ENCODE data around the gene RMI2. TPM values are rescaled to one million over a fixed set of nuclear protein-coding genes. Genes with fewer than 3 reads are reported as not detected.
A peak's percentile ranks its signal among the peaks of the same experiment; 100 is the strongest.

The RMI2 gene
- total RNA-seq, 6 donors from 2014 or later: 2.6 to 6.3 (median 2.7) TPM

- H3K9me3 ChIP-seq: no peaks in the 10 kb centered on the region
- H3K27me3 ChIP-seq: no peaks in the 10 kb centered on the region
- H3K27ac ChIP-seq: no peak overlapping the region
- 64 to 65% methylated on average over 5 of the region's 5 CpGs for WGBS, 2 donors
- DNase-seq (no peak), ATAC-seq (ENCODE audit: low FRiP score in 2 of 2) (no peak)
- TF ChIP-seq EP300 (IDR thresholded peaks at IDR 0.05): no peak
- TF ChIP-seq POLR2AphosphoS5 (IDR thresholded peaks at IDR 0.05): no peak
- TF ChIP-seq CTCF (IDR thresholded peaks at IDR 0.05): no peak
- no peak for TF ChIP-seq POLR2A (IDR thresholded peaks at IDR 0.05)
- H3K4me1 ChIP-seq: peaks cover 6 to 20% (median 9%) of the 10 kb centered on the region in 4 donors
- H3K36me3 ChIP-seq: no peaks in the 10 kb centered on the region
- H3K4me3 ChIP-seq: no peak overlapping the region
Observed at GRCh38 chr16:11342021-11342855, 3.0 kb upstream of the RMI2 start.

DNA sequence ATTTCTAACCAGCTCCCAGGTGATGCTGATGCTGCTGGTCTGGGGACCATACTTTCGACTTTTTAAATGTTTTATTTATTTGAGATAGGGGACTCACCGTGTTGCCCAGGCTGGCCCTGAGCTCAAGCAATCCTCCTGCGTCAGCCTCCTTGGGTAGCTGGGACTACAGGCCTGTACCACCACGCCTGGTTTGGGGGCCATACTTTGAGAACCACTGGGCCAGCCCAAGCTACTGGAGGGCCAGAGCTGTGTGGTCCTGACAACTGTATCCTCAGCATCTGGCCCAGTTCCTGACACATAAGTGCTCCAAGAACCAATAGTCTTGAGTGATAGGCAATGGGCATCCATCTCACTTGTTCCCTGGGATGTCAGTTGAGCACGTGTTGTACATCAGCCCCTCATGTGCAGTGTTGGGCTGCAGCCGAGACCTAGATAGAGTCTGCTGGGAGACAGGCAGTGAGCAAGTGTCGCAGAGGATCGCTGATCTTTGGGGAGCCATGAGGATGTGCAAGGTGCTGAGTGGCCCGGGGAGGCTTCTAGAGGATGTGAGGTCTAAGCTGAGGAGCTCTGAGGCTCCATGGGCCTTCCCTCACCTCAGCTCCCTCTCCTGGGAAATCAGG lies 1.6 kb downstream of the RMI2 start:
- no peak overlapping the region for H3K27ac ChIP-seq
- no peaks in the 10 kb centered on the region for H3K36me3 ChIP-seq
- DNase-seq (no peak), ATAC-seq (ENCODE audit: low FRiP score in 2 of 2) (no peak)
- H3K4me1 ChIP-seq: peaks cover 19 to 43% (median 21%) of the 10 kb centered on the region in 4 donors
- no peak overlapping the region for H3K4me3 ChIP-seq
- TF ChIP-seq POLR2AphosphoS5 (IDR thresholded peaks at IDR 0.05) (no peak), POLR2A (IDR thresholded peaks at IDR 0.05) (no peak), CTCF (IDR thresholded peaks at IDR 0.05) (no peak), EP300 (IDR thresholded peaks at IDR 0.05) (no peak)
- no peaks in the 10 kb centered on the region for H3K9me3 ChIP-seq
- H3K27me3 ChIP-seq: no peaks in the 10 kb centered on the region
- 83 to 86% methylated on average over 8 to 9 of the region's 9 CpGs for WGBS, 2 donors

DNA sequence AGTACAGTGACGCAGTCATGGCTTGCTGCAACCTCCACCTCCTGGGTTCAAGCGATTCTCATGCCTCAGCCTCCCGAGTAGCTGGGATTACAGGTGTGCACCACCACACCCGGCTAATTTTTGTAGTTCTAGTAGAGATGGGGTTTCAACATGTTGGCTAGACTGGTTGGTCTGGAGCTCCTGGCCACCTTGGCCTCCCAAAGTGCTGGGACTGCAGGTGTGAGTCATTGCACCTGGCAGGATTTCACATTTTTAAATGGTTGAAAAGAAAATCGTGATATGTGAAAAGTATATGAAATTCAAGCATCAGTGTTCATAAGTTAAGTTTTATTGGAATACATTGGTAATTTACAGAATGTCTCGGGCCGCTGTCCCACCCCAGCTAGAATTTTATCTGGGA lies 2.6 kb downstream of the RMI2 start:
- Histone ChIP-seq H3K27me3 (no peaks in the 10 kb centered on the region), H3K4me1 (peaks cover 19 to 43% (median 21%) of the 10 kb centered on the region in 4 donors), H3K27ac (no peak overlapping the region), H3K36me3 (no peaks in the 10 kb centered on the region), H3K4me3 (no peak overlapping the region), H3K9me3 (no peaks in the 10 kb centered on the region)
- TF ChIP-seq POLR2AphosphoS5 (IDR thresholded peaks at IDR 0.05): no peak
- TF ChIP-seq EP300 (IDR thresholded peaks at IDR 0.05): no peak
- no peak for TF ChIP-seq POLR2A (IDR thresholded peaks at IDR 0.05)
- no peak for TF ChIP-seq CTCF (IDR thresholded peaks at IDR 0.05)
- ATAC-seq (ENCODE audit: low FRiP score in 2 of 2) (no peak), DNase-seq (no peak)
- WGBS, 2 donors: 92 to 94% methylated on average over 7 of the region's 7 CpGs

DNA sequence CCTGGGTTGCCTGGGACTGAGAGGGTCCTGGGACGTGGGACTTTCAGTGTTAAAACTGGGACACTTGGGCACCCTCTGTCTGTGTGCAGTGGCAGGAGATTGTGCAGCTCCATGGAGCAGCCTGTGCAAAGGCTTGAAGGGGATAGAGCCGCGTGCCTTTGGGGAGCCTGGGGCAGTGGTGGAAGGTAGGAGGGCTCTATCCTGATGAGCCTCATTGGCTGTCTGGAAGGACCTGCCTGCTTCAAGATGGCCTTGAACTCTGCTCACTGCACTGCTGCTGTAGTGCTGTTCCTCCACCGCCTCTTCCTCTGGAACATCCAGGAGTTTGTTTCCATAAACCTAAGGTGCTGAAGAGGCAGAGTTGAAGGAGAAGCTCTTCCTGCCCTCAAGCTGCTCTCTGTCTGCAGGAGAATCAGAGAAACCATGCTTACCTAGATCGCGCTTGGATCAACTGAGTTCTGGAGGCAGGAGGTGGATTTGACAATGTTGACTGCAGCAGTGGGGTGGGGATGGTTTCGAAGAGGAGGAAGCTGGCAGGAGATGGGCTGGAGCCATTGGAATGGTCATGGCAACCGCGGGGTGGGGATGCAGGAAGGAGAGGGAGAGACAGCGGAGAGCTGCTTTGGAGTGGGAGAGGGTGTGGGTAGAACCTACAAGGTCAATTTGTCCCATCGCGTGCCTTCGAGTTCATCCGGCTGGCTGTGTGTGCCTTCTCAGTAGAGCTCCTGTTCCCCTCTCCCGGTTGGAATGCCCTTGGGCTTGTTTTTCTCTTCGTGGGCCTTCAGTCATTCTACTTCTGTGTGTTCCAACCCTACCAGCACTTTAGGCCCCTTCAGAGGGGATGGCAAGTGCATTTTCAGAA lies 3.7 kb downstream of the RMI2 start:
- H3K27me3 ChIP-seq: no peaks in the 10 kb centered on the region
- TF ChIP-seq POLR2A (IDR thresholded peaks at IDR 0.05): no peak
- TF ChIP-seq CTCF (IDR thresholded peaks at IDR 0.05): no peak
- no peak for TF ChIP-seq POLR2AphosphoS5 (IDR thresholded peaks at IDR 0.05)
- no peak for TF ChIP-seq EP300 (IDR thresholded peaks at IDR 0.05)
- no peaks in the 10 kb centered on the region for H3K9me3 ChIP-seq
- no peak overlapping the region for H3K4me3 ChIP-seq
- no peaks in the 10 kb centered on the region for H3K36me3 ChIP-seq
- H3K4me1 ChIP-seq: peaks cover 19 to 43% (median 21%) of the 10 kb centered on the region in 4 donors
- H3K27ac ChIP-seq: peak overlapping the region; percentile 60 to 78 (median 69)
- 85 to 86% methylated on average over 16 of the region's 16 CpGs for WGBS, 2 donors
- DNase-seq (no peak), ATAC-seq (ENCODE audit: low FRiP score in 2 of 2) (no peak)
